H1 (cell line): Measurements from ENCODE around the gene ZNF526. TPM values are rescaled to one million over a fixed set of nuclear protein-coding genes. Genes with fewer than 3 reads are reported as not detected.
A peak's percentile ranks its signal among the peaks of the same experiment; 100 is the strongest.

Experiments
- BACH1 ChIP-seq: IDR thresholded peaks from 2 replicates; pipeline ENCODE4 v1.6.1; 2012; ENCODE audit warnings: low read length, improper control_type of control experiment
- CBX5 ChIP-seq: fragments of 300-800, 300-1000 bp; sonication (generic); IDR thresholded peaks from 2 replicates; pipeline ENCODE4 v1.7.1; 2016; ENCODE audit warnings: antibody characterized with exemption, low read length, low read depth
- CREB1 ChIP-seq: IDR thresholded peaks from 2 replicates; pipeline ENCODE4 v1.6.1; 2012; ENCODE audit warnings: inconsistent platforms
- CTBP2 ChIP-seq: IDR thresholded peaks from 2 replicates; pipeline ENCODE4 v1.7.0; 2011; ENCODE audit warnings: borderline replicate concordance, mild to moderate bottlenecking, moderate library complexity, mixed read lengths, low read length; ENCODE audit not compliant: insufficient read depth, insufficient read length
- EGR1 ChIP-seq: IDR thresholded peaks from 2 replicates; pipeline ENCODE4 v1.6.1; 2011; ENCODE audit warnings: low read depth, low read length, borderline replicate concordance
- GABPA ChIP-seq: IDR thresholded peaks from 2 replicates; pipeline ENCODE4 v1.6.1; 2011; ENCODE audit warnings: mild to moderate bottlenecking, low read length, moderate library complexity, borderline replicate concordance; ENCODE audit not compliant: insufficient read depth
- GTF2F1 ChIP-seq: IDR thresholded peaks from 2 replicates; pipeline ENCODE4 v1.6.1; 2012; ENCODE audit warnings: low read depth, low read length, improper control_type of control experiment, borderline replicate concordance
- HDAC2 ChIP-seq, 2 experiments: fragments of 300-600 bp in 1 of 2; sonication (generic) in 1 of 2; IDR thresholded peaks; 2 replicates each; pipeline ENCODE4 v1.6.1; 2011 to 2012; ENCODE audit warnings: low read depth in 2 of 2, low read length in 2 of 2, mild to moderate bottlenecking in 2 of 2, moderate library complexity in 2 of 2, borderline replicate concordance in 1 of 2, inconsistent platforms in 1 of 2
- RNF2 ChIP-seq: fragments of 200-900, 300-1000 bp; sonication (generic); IDR thresholded peaks from 2 replicates; pipeline ENCODE4 v1.7.1; 2016; ENCODE audit warnings: borderline replicate concordance, low read depth, mild to moderate bottlenecking, antibody characterized with exemption, low read length; ENCODE audit not compliant: poor library complexity, severe bottlenecking; ENCODE audit errors: missing control alignments
- SIX5 ChIP-seq: IDR thresholded peaks from 2 replicates; pipeline ENCODE4 v1.6.1; 2011; ENCODE audit warnings: mild to moderate bottlenecking, low read depth, low read length
- SP2 ChIP-seq: IDR thresholded peaks from 2 replicates; pipeline ENCODE4 v1.6.1; 2012; ENCODE audit warnings: mild to moderate bottlenecking, low read length, inconsistent platforms
- SP4 ChIP-seq: IDR thresholded peaks from 2 replicates; pipeline ENCODE4 v1.6.1; 2012; ENCODE audit warnings: low read length, inconsistent platforms
- SUZ12 ChIP-seq: fragments of 200-600 bp; sonication (generic); IDR thresholded peaks from 2 replicates; pipeline ENCODE4 v1.6.1; 2012; ENCODE audit warnings: mild to moderate bottlenecking, inconsistent platforms, low read length, moderate library complexity, mixed read lengths
- TAF7 ChIP-seq: optimal IDR thresholded peaks from 2 replicates; pipeline ENCODE3; 2011; ENCODE audit warnings: low read depth, mild to moderate bottlenecking, inconsistent platforms, low read length, moderate library complexity, borderline replicate concordance
- TCF12 ChIP-seq: IDR thresholded peaks from 2 replicates; pipeline ENCODE4 v1.6.1; 2011; ENCODE audit warnings: low read depth, mild to moderate bottlenecking, low read length
- YY1 ChIP-seq: IDR thresholded peaks from 2 replicates; pipeline ENCODE4 v1.6.1; 2011; ENCODE audit warnings: low read depth, mild to moderate bottlenecking, low read length
- ZNF274 ChIP-seq: IDR thresholded peaks from 2 replicates; pipeline ENCODE4 v1.7.0; 2012; ENCODE audit warnings: low read length, borderline replicate concordance; ENCODE audit errors: extremely low read depth
- polyA plus RNA-seq, 7 experiments: library from polyadenylated mRNA; depleted of rRNA in 3 of 7; stranded (reverse) in 5 of 7; unstranded in 2 of 7; fragments of >200 nt in 5 of 7; fragments of 200-250 nt in 2 of 7; gene quantifications; 1 replicate in 5 of 7; 2 replicates in 1 of 7; 4 replicates in 1 of 7; pipeline versions ENCODE4 v1.2.1 to v1.2.3, GENCODE V29; 2011 to 2013; ENCODE audit warnings: missing spikeins in 2 of 7, mixed read lengths in 2 of 7
- total RNA-seq: library from RNA; stranded (reverse); fragmentation: NEBNext Ultra II Directional; extraction: Animal tissue kit (Norgen Biotek cat#: 25700); gene quantifications from 2 replicates; pipeline ENCODE4 v1.2.1, GENCODE V29; 2021
- TF ChIP-seq, protein P1 (sequence below): IDR thresholded peaks from 2 replicates; pipeline ENCODE4 v1.6.1; 2012; ENCODE audit warnings: inconsistent platforms
- TF ChIP-seq, protein P2 (sequence below): IDR thresholded peaks from 2 replicates; pipeline ENCODE4 v1.6.1; 2011; ENCODE audit warnings: low read depth, mild to moderate bottlenecking, low read length; ENCODE audit not compliant: insufficient read depth
- TF ChIP-seq, protein P3 (sequence below), 3 experiments: IDR thresholded peaks; 1 replicate in 2 of 3; 2 replicates in 1 of 3; pipeline versions ENCODE4 v1.5.1 to v1.6.1; 2011; ENCODE audit warnings: low read length in 3 of 3, mild to moderate bottlenecking in 3 of 3, inconsistent platforms in 2 of 3, low read depth in 1 of 3, moderate library complexity in 1 of 3; ENCODE audit not compliant: insufficient read depth in 1 of 3; ENCODE audit errors: control extremely low read depth in 1 of 3

The ZNF526 gene
- total and polyA plus RNA-seq, 2 of the 8 experiments (the other 6 are each of a cell fraction or from before 2014, with no cell fraction given): 8.4 to 14.1 TPM

DNA sequence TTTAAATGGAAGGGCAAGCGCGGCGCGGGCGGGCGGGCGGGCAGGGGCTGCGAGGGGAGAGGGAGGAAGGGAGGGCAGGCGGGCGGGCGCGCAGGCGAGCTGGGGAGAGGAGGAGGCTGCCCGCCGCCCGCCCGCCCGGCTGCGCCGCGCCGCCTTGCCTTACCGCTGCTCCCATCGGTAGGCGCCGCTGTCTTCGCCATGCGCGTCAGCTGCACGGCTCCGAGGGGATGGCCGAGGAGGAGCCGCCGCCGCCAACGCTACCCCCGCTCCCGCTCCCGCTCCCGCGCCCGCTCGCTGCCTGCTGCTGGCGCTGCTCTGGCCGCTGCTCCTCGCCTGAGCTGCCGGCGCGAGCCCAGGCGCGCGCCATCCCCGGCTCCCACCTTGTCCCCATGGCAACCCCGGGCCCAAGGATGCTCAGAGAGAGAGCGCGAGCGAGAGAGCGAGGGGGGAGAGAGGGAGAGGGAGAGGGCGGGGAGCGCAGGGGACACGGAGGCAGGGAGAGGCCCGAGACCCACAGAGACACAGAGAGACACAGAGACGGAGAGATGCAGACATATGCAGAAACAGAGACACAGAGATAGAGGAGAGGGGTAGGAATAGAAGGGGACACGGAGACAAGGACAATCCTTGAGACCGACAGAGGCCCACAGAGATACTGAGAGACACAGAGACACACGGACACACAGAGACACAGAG, 43.0 kb upstream of the ZNF526 start (continued):
- TF ChIP-seq HDAC2 (IDR thresholded peaks at IDR 0.05; ENCODE audit: borderline replicate concordance in 1 of 2, low read depth in 2 of 2, low read length in 2 of 2) (no peak), TCF12 (no peak), GTF2F1 (no peak), SP4 (no peak), RNF2 (no peak), SIX5 (no peak), EGR1 (0 out of 2 replicates have a peak, but pooled peaks have one; percentile 4), CREB1 (peak; percentile 74), GABPA (0 out of 2 replicates have a peak, but pooled peaks have one; percentile 59), CBX5 (no peak), CTBP2 (peak; percentile 87), YY1 (no peak), SUZ12 (no peak), SP2 (no peak), ZNF274 (no peak), BACH1 (no peak), TAF7 (no peak)
- TF ChIP-seq, protein P1, sequence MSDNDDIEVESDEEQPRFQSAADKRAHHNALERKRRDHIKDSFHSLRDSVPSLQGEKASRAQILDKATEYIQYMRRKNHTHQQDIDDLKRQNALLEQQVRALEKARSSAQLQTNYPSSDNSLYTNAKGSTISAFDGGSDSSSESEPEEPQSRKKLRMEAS: peak; percentile 61; the same call in 1 of the 2 replicates
- TF ChIP-seq, protein P2, sequence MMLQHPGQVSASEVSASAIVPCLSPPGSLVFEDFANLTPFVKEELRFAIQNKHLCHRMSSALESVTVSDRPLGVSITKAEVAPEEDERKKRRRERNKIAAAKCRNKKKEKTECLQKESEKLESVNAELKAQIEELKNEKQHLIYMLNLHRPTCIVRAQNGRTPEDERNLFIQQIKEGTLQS: no peak
- TF ChIP-seq, protein P3, sequence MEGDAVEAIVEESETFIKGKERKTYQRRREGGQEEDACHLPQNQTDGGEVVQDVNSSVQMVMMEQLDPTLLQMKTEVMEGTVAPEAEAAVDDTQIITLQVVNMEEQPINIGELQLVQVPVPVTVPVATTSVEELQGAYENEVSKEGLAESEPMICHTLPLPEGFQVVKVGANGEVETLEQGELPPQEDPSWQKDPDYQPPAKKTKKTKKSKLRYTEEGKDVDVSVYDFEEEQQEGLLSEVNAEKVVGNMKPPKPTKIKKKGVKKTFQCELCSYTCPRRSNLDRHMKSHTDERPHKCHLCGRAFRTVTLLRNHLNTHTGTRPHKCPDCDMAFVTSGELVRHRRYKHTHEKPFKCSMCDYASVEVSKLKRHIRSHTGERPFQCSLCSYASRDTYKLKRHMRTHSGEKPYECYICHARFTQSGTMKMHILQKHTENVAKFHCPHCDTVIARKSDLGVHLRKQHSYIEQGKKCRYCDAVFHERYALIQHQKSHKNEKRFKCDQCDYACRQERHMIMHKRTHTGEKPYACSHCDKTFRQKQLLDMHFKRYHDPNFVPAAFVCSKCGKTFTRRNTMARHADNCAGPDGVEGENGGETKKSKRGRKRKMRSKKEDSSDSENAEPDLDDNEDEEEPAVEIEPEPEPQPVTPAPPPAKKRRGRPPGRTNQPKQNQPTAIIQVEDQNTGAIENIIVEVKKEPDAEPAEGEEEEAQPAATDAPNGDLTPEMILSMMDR (IDR thresholded peaks at IDR 0.05; ENCODE audit: control extremely low read depth in 1 of 3, insufficient read depth in 1 of 3, low read depth in 1 of 3, low read length in 3 of 3): peak in 2 of 3 experiments; percentile 32 to 62; a peak in 2 of 4 replicates
